ENCODE data around the gene RPS21. TPM values are rescaled to one million over a fixed set of nuclear protein-coding genes. Genes with fewer than 3 reads are reported as not detected.

The RPS21 gene
- total RNA-seq, 1 donor from 2014 or later, result 830 TPM

DNA sequence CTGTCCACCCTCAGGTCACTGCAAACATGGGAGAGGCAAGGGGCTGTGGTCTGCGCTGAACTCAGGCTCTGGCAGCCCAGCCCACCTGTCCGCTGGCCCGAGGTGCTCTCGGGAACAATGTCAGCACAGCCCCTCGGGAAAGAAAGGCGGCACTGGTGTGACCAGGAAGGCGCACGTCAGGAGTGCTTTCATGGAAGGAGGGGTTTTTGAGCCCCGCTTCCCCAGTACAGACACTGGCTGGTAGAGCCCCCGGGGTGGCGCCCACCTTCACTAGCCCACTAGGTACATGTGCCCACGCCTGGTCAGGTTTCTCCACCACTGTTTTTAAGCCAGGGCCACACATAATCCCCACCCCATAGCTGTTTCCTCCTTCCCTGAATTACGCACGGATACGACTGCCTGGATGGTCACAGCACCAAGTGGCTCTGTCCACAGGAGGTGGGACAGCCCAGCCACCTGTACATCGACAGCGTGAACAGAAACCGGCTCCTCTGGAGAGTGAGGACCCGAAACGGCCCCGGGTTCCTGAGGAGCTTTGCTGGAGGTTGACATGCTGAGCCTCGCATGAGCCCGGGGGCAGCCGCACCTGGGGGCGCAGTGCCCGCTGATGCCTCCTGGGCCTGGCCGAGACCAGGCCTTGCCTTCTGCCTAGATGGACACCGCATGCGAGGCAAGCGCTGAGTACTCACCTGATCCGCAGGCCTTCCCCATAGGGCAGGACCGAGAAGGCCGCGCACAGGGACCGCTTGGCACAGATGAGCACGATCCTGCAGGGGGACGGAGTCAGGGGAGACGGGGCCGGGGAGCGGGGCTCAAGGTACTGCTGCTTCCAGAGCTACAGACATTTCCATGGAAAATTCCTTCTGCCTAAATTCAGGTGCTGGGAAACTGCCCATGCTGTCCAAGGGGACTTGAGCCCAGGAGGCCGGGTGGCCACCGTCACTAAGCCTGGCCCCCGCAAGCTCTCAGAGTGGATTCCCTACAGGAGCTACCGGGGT, 7.6 kb downstream of the RPS21 start:
- no peaks in the 10 kb centered on the region for H3K9me3 Mint-ChIP-seq (ENCODE audit: low read depth)
- H3K36me3 Mint-ChIP-seq (ENCODE audit: low read depth), result peaks cover 5% of the 10 kb centered on the region
- TF ChIP-seq, protein P1, sequence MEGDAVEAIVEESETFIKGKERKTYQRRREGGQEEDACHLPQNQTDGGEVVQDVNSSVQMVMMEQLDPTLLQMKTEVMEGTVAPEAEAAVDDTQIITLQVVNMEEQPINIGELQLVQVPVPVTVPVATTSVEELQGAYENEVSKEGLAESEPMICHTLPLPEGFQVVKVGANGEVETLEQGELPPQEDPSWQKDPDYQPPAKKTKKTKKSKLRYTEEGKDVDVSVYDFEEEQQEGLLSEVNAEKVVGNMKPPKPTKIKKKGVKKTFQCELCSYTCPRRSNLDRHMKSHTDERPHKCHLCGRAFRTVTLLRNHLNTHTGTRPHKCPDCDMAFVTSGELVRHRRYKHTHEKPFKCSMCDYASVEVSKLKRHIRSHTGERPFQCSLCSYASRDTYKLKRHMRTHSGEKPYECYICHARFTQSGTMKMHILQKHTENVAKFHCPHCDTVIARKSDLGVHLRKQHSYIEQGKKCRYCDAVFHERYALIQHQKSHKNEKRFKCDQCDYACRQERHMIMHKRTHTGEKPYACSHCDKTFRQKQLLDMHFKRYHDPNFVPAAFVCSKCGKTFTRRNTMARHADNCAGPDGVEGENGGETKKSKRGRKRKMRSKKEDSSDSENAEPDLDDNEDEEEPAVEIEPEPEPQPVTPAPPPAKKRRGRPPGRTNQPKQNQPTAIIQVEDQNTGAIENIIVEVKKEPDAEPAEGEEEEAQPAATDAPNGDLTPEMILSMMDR (IDR thresholded peaks at IDR 0.05), result no peak
- H3K27ac Mint-ChIP-seq (ENCODE audit: unreplicated experiment), result no peak overlapping the region
- DNase-seq (ENCODE audit: low spot score), result no peak
- H3K4me3 Mint-ChIP-seq (ENCODE audit: unreplicated experiment), result no peak overlapping the region
- H3K27me3 Mint-ChIP-seq (ENCODE audit: low read depth), result no peaks in the 10 kb centered on the region
- H3K4me1 Mint-ChIP-seq (ENCODE audit: low read depth), result no peaks in the 10 kb centered on the region

DNA sequence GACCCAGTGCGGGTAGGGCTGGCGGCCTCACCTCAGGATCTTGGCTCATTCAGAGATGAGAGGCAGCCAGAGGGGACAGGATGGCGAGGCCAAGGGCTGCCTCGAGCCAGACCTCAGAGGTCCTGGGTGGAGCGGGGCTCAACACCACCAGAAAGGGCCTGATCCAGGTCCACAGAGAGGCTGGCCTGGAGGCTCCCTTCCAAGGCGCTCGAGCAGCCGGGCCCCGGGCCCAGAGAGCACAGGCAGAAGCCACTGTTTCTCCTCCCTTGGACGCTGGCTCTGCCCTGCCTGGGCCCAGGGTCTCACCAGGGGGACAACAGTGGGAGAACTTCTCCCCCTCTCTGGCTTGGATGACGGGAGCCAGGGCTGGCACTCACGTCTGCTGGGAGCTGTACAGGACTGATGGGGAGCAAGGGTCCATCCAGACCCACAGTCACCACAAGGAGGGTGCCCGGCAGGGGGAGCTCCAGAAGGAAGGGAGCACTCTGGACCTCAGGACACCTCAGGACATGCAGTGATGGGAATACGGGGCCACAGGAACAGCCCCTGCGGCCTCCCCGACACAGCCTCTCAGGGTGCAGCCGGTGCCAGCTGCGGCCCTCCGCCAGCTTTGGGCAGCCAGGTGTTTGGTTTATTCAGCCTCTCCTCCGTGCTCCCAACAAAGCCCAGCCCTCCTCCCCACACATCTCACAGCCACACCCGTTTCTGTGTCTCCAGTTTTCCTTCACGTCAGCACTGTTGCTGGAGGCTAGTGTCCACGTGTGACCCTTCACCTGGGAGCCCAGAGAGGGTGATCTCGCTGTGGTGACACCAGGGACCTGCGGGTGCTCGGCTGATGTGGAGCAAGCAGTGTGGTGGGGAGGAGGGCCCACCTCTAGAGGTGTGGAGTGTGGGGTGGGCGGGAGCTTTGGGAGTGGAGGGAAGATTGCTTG, 8.7 kb downstream of the RPS21 start:
- TF ChIP-seq, protein P1 (IDR thresholded peaks at IDR 0.05), result peak; percentile 29
- Mint-ChIP-seq H3K9me3 (ENCODE audit: low read depth) (no peaks in the 10 kb centered on the region), H3K27me3 (ENCODE audit: low read depth) (no peaks in the 10 kb centered on the region), H3K4me1 (ENCODE audit: low read depth) (no peaks in the 10 kb centered on the region), H3K27ac (ENCODE audit: unreplicated experiment) (no peak overlapping the region), H3K4me3 (ENCODE audit: unreplicated experiment) (no peak overlapping the region), H3K36me3 (ENCODE audit: low read depth) (peaks cover 2% of the 10 kb centered on the region)
- DNase-seq (ENCODE audit: low spot score), result no peak

DNA sequence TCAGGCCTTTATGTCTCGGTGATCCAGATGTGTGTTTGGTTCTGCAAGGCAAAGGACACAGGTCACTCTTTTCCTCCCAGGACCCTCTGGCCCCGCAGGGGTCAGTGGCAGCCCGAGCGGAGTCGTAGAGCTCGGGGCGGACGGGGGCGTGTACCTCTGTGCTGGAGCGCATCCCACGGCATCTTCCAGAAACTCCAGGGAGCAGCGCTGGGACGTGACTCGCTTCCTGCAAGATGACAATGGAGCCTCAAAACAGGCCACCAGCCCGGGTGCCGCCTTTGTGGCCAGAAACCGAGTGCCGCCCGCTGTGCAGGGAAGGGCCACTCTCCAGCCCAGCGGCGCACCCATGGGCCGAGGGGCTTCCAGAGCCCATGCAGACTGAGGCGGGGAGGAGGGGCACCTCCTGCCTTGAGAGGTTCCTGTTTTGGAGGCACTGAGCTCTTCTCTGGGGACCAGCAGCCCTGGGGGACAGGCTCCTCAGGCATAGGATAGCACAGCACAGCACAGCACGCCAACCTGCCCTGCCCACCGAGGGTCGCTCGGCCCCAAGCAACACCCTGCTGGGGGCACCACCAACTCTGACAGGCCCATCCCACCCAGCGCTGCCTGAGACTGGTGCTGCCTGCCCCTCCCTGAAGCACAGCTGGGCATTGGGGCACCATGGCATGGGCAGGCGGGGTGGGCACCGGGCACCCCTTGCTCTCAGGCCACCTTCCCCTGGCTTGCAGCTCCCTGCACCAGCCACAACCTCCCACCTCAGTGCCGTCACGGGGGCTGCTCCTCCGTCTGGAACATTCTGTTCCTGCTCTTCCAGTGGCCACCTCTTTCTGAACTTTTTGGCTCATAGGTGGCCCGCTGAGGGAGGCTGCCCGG, 9.7 kb downstream of the RPS21 start:
- Mint-ChIP-seq H3K27ac (ENCODE audit: unreplicated experiment) (no peak overlapping the region), H3K4me1 (ENCODE audit: low read depth) (no peaks in the 10 kb centered on the region), H3K4me3 (ENCODE audit: unreplicated experiment) (no peak overlapping the region), H3K36me3 (ENCODE audit: low read depth) (peaks cover 2% of the 10 kb centered on the region), H3K27me3 (ENCODE audit: low read depth) (no peaks in the 10 kb centered on the region), H3K9me3 (ENCODE audit: low read depth) (no peaks in the 10 kb centered on the region)
- TF ChIP-seq, protein P1 (IDR thresholded peaks at IDR 0.05), result no peak
- no peak for DNase-seq (ENCODE audit: low spot score)

DNA sequence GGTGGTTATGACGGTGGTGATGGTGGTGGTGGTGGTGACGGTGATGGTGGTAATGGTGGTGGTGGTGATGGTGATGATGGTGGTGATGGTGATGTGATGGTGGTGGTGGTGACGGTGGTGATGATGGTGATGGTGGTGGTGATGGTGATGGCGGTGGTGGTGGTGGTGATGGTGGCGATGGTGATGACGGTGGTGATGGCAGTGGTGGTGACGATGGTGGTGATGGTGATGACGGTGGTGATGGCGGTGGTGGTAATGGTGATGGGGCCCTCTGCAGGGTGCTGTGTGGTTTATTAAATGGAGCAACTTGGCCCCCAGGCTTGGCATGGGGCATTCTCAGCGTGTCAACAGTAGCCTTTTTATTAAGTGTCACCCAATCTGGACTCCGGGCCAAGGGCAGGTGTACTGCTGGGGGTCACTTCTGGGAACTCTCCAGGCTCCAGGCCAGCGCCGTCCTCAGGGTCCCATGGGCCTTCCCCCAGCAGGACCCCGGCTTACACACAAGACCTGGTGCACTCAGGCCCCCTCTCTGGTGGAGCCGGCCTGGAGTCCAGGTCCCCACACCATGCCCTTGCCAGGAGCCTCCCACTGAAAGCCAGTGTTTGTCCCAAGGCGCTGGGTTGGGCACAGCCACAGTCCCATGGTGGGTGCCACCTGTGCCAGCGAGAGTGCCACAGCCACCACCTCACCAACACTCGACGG, 11.4 kb downstream of the RPS21 start:
- Mint-ChIP-seq H3K4me1 (ENCODE audit: low read depth) (no peaks in the 10 kb centered on the region), H3K4me3 (ENCODE audit: unreplicated experiment) (no peak overlapping the region), H3K36me3 (ENCODE audit: low read depth) (peaks cover 2% of the 10 kb centered on the region), H3K9me3 (ENCODE audit: low read depth) (no peaks in the 10 kb centered on the region), H3K27ac (ENCODE audit: unreplicated experiment) (no peak overlapping the region), H3K27me3 (ENCODE audit: low read depth) (no peaks in the 10 kb centered on the region)
- no peak for DNase-seq (ENCODE audit: low spot score)
- TF ChIP-seq, protein P1 (IDR thresholded peaks at IDR 0.05), result no peak
